ENCODE data around the gene ADCY3. TPM values are rescaled to one million over a fixed set of nuclear protein-coding genes. Genes with fewer than 3 reads are reported as not detected.

The ADCY3 gene
- total RNA-seq, 2 experiments from 2014 or later: 28.1 to 31.4 TPM

DNA sequence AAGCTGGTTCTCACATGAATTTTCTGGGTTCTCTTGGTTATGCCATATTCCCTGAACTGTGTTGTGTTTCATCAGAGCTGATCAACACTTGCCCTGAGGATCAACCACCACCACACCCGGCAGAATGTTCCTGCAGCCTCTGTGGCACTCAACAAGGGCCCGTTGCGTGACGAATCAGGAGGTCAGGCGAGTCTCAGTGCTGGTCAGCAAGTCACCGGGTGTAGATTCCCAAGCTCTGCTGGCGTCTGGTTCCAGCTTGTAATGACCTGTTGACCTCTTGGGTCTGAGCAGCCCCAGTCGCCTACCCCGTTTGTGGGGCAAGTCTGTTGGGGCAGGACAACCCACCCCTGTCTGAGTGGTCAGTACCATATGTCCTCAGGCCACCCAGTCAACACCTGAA lies 46.0 kb downstream of the ADCY3 start:
- H3K4me3 Mint-ChIP-seq: no peak overlapping the region

DNA sequence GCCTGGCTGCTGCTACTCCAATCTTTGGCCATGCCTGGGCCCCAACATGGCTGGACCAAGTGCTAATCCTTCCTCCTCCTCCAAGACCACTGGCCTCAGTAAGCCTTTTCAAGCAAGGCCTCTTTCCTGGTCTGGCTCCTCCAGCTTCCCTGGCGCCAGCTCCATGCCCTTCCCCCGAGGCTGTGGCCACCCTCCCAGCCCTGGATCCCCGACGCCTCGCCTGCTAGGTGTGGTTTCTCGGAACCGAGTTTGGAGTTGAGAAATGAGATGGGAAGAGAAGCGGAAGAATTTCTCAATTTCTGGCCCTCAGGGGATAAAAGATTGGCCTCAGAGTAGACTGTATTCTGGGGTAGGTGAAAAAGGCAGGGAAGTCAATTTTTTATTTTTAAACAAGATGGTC lies 46.4 kb downstream of the ADCY3 start:
- Mint-ChIP-seq H3K9me3 (no peaks in the 10 kb centered on the region), H3K4me3 (no peak overlapping the region), H3K36me3 (ENCODE audit: low read depth) (peaks cover 10% of the 10 kb centered on the region), H3K27me3 (no peaks in the 10 kb centered on the region), H3K27ac (no peak overlapping the region), H3K4me1 (ENCODE audit: low read depth) (no peaks in the 10 kb centered on the region)
- Histone ChIP-seq H3K27ac (ENCODE audit: low read depth in 1 of 2, low read length in 2 of 2) (no peak overlapping the region), H3K9me3 (ENCODE audit: control insufficient read depth in 1 of 2, insufficient read depth in 1 of 2, low read length in 2 of 2) (no peaks in the 10 kb centered on the region), H3K4me1 (ENCODE audit: insufficient read depth, low read length) (no peaks in the 10 kb centered on the region), H3K27me3 (ENCODE audit: control insufficient read depth in 1 of 2, insufficient read depth in 2 of 2, low read length in 2 of 2) (no peaks in the 10 kb centered on the region), H3K4me3 (ENCODE audit: low read length) (no peak overlapping the region), H3K36me3 (ENCODE audit: insufficient read depth, low read length) (peaks cover 18% of the 10 kb centered on the region)
- ChIA-PET POLR2A (no interaction called here), CTCF (no interaction called here)
- intact Hi-C loops (cut with DNase I, micrococcal nuclease): no loop called here
- TF ChIP-seq, protein P1, sequence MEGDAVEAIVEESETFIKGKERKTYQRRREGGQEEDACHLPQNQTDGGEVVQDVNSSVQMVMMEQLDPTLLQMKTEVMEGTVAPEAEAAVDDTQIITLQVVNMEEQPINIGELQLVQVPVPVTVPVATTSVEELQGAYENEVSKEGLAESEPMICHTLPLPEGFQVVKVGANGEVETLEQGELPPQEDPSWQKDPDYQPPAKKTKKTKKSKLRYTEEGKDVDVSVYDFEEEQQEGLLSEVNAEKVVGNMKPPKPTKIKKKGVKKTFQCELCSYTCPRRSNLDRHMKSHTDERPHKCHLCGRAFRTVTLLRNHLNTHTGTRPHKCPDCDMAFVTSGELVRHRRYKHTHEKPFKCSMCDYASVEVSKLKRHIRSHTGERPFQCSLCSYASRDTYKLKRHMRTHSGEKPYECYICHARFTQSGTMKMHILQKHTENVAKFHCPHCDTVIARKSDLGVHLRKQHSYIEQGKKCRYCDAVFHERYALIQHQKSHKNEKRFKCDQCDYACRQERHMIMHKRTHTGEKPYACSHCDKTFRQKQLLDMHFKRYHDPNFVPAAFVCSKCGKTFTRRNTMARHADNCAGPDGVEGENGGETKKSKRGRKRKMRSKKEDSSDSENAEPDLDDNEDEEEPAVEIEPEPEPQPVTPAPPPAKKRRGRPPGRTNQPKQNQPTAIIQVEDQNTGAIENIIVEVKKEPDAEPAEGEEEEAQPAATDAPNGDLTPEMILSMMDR (IDR thresholded peaks at IDR 0.05): no peak
- ATAC-seq (ENCODE audit: poor library complexity) (no peak), DNase-seq (no peak)

More for the DNA sequence above, 46.0 kb downstream of the ADCY3 start:
- Mint-ChIP-seq H3K27me3 (no peaks in the 10 kb centered on the region), H3K4me1 (ENCODE audit: low read depth) (no peaks in the 10 kb centered on the region), H3K9me3 (no peaks in the 10 kb centered on the region), H3K36me3 (ENCODE audit: low read depth) (peaks cover 10% of the 10 kb centered on the region), H3K27ac (no peak overlapping the region)
- TF ChIP-seq, protein P1 (IDR thresholded peaks at IDR 0.05): no peak
- peak in 1 of 14 experiments; percentile 53 for DNase-seq
- no peaks in the 10 kb centered on the region for H3K4me1 ChIP-seq (ENCODE audit: insufficient read depth, low read length)
- ATAC-seq (ENCODE audit: poor library complexity): no peak
- no peaks in the 10 kb centered on the region for H3K27me3 ChIP-seq (ENCODE audit: control insufficient read depth in 1 of 2, insufficient read depth in 2 of 2, low read length in 2 of 2)
- no peak overlapping the region for H3K27ac ChIP-seq (ENCODE audit: low read depth in 1 of 2, low read length in 2 of 2)
- ChIA-PET POLR2A (no interaction called here), CTCF (no interaction called here)
- no peaks in the 10 kb centered on the region for H3K9me3 ChIP-seq (ENCODE audit: control insufficient read depth in 1 of 2, insufficient read depth in 1 of 2, low read length in 2 of 2)
- no peak overlapping the region for H3K4me3 ChIP-seq (ENCODE audit: low read length)
- peaks cover 18% of the 10 kb centered on the region for H3K36me3 ChIP-seq (ENCODE audit: insufficient read depth, low read length)
- intact Hi-C loops (cut with DNase I, micrococcal nuclease): no loop called here

DNA sequence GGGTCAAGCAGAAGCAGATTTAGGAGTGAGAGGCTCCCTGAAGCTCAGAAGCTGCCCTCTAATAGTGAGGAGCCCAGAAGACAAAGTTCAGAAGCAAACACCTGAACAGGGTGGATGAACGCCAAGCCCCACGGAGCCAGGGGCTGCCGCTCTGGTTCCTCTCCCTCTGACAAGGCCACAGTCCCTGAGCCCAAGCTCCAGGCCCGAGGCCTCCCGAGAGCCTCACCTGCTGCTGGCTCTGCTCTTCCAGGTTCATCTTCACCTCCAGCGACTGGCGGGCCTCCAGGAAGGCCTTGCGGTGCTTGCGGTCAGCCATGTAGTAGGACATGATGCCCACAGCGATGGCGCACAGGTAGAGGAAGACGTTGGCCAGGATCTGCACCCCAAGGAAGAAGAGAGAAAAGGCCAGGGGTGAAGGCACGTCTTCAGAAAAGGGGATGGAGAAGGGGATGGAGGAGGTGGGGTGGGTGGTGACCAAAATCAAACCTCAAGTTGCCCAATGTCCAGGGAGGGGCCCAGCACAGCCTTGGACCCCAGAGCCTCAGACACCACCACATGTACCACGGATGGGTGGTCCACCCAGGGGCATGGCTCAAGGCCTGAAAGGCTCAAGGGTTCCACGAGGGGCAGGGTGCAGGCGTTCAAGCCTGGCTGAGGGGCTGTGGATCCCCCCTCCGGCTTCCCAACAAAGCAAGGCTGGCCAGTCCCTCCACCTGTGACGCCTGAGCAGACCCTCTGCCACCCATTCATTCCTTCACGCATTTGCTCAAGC lies 47.5 kb downstream of the ADCY3 start:
- H3K27me3 ChIP-seq (ENCODE audit: control insufficient read depth in 1 of 2, insufficient read depth in 2 of 2, low read length in 2 of 2): no peaks in the 10 kb centered on the region
- ChIA-PET CTCF (no interaction called here), POLR2A (no interaction called here)
- H3K36me3 ChIP-seq (ENCODE audit: insufficient read depth, low read length): peaks cover 18% of the 10 kb centered on the region
- no peaks in the 10 kb centered on the region for H3K4me1 Mint-ChIP-seq (ENCODE audit: low read depth)
- DNase-seq: no peak
- H3K27ac ChIP-seq (ENCODE audit: low read depth in 1 of 2, low read length in 2 of 2): no peak overlapping the region
- H3K9me3 Mint-ChIP-seq: no peaks in the 10 kb centered on the region
- H3K27ac Mint-ChIP-seq: no peak overlapping the region
- no peak for ATAC-seq (ENCODE audit: poor library complexity)
- no peak overlapping the region for H3K4me3 ChIP-seq (ENCODE audit: low read length)
- no peak overlapping the region for H3K4me3 Mint-ChIP-seq
- intact Hi-C loops (cut with DNase I, micrococcal nuclease): no loop called here
- H3K4me1 ChIP-seq (ENCODE audit: insufficient read depth, low read length): no peaks in the 10 kb centered on the region
- H3K27me3 Mint-ChIP-seq: no peaks in the 10 kb centered on the region
- peaks cover 10% of the 10 kb centered on the region for H3K36me3 Mint-ChIP-seq (ENCODE audit: low read depth)
- TF ChIP-seq, protein P1 (IDR thresholded peaks at IDR 0.05): no peak
- H3K9me3 ChIP-seq (ENCODE audit: control insufficient read depth in 1 of 2, insufficient read depth in 1 of 2, low read length in 2 of 2): no peaks in the 10 kb centered on the region
